Astrocyte (in vitro differentiated cells and primary cell): ENCODE measurements around the gene CCNI.

Experiments
- CTCF ChIP-seq: IDR thresholded peaks from 2 replicates; pipeline ENCODE4 v1.5.1; 2011; ENCODE audit warnings: low read depth, mild to moderate bottlenecking, inconsistent platforms, low read length, moderate library complexity; ENCODE audit not compliant: insufficient read depth
- EZH2 ChIP-seq: IDR thresholded peaks from 2 replicates; pipeline ENCODE4 v1.6.1; 2012; ENCODE audit warnings: mild to moderate bottlenecking, low read length, inconsistent platforms; ENCODE audit not compliant: insufficient read depth

- no peak for TF ChIP-seq CTCF
- no peak for TF ChIP-seq EZH2
Observed at GRCh38 chr4:77035153-77035552, 40.6 kb downstream of the CCNI start.
